HK-2 (cell line): ENCODE data around the gene NDUFAF3.

Source experiments
- DNase-seq: peaks from one replicate; pipeline ENCODE4 v3.0.0-alpha.2; 2018; ENCODE audit not compliant: unreplicated experiment

Gene NDUFAF3, protein sequence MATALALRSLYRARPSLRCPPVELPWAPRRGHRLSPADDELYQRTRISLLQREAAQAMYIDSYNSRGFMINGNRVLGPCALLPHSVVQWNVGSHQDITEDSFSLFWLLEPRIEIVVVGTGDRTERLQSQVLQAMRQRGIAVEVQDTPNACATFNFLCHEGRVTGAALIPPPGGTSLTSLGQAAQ

GRCh38 chr3:49021813-49022687, at the start of gene NDUFAF3:
Gene NDUFAF3 (plus strand): TSS chr3:49022121. CDS start chr3:49022145, 24 bp downstream.
- peak; percentile 90 for DNase-seq

GRCh38 chr3:48974076-48974864, 47.7 kb upstream of the NDUFAF3 start:
- DNase-seq, result no peak

- no peak for DNase-seq
Measured at GRCh38 chr3:48979451-48979850, 42.5 kb upstream of the NDUFAF3 start.

DNA sequence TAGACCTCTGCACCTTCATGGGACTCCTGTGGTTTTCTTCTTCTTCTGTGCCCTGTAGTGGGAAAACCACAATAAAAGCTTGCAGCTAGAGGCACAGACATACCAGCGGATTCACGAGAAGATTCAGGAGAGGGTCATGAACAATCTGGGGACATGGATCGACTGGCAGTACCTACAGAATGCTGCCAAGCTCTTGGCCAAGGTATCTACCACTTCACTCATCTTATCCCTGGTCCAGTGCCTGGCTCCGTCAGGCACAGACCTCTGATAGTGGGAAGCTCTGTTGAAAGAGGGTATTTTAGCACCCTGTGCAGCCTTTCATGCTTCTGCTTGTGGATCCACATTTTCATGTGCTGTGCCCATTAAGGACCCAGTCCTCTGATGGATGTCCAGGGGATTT, 41.6 kb upstream of the NDUFAF3 start:
- no peak for DNase-seq

DNA sequence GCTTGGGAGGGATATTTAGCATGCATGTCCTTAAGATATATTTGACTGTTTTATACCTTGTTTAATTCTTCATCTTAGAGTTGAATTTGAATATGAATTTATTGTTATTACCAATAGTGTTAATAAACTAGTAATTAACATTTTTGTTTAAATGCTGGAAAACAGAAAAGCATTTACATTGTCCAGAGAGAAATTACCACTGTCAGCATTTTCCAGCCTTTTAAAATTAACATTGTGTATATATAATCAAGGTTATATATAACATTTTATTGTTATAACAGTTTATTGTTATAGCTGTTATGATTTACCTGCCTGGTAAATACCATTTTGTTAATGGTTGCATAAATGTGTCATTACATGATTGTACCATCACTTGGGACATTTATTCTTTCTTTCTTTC, 39.9 kb upstream of the NDUFAF3 start:
- DNase-seq, result no peak

- DNase-seq, result no peak
Measured at GRCh38 chr3:48982686-48983085, 39.2 kb upstream of the NDUFAF3 start.

- no peak for DNase-seq
Measured at GRCh38 chr3:48983096-48983495, 38.8 kb upstream of the NDUFAF3 start.

- no peak for DNase-seq
Measured at GRCh38 chr3:48984663-48985062, 37.3 kb upstream of the NDUFAF3 start.

- DNase-seq, result no peak
Measured at GRCh38 chr3:48985831-48986376, 36.0 kb upstream of the NDUFAF3 start.

DNA sequence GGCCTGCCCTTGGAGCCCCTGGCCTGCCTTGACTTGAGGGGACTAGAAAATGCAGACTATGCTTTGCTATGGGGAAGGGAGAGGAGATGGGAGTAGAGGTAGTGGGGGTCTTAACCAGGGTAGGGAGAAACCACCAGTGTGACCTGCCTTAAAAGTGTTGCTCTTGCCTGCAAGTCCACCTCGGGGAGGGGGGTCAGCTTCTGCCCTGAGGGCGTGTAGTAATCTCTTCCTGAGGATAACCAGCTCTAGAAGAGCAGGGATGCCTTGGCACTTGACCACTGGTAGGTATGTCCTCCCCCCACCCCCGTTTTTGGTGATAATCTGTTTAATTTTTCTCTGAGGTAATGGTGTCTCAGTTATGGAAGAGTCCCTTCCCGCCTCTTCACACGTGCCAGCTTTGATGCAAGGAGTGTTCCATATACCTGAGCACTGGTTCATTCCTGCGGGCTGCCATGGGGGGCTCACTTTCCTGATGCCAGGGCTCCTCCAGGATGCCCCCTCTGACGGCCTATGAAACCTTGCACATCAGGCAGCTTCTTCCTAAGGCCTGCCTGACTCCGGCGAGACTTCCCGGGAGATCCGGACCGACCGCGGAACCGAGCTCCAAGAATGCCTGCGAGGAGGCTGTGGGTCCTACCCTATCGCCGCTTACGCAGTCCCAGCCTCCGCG, 32.7 kb upstream of the NDUFAF3 start:
- DNase-seq, result peak; percentile 22

GRCh38 chr3:48989796-48990635, 31.9 kb upstream of the NDUFAF3 start, which contains the start of gene P4HTM:
Gene P4HTM (plus strand): TSS chr3:48990241. CDS start chr3:48990257, 16 bp downstream.
- peak; percentile 87 for DNase-seq

DNA sequence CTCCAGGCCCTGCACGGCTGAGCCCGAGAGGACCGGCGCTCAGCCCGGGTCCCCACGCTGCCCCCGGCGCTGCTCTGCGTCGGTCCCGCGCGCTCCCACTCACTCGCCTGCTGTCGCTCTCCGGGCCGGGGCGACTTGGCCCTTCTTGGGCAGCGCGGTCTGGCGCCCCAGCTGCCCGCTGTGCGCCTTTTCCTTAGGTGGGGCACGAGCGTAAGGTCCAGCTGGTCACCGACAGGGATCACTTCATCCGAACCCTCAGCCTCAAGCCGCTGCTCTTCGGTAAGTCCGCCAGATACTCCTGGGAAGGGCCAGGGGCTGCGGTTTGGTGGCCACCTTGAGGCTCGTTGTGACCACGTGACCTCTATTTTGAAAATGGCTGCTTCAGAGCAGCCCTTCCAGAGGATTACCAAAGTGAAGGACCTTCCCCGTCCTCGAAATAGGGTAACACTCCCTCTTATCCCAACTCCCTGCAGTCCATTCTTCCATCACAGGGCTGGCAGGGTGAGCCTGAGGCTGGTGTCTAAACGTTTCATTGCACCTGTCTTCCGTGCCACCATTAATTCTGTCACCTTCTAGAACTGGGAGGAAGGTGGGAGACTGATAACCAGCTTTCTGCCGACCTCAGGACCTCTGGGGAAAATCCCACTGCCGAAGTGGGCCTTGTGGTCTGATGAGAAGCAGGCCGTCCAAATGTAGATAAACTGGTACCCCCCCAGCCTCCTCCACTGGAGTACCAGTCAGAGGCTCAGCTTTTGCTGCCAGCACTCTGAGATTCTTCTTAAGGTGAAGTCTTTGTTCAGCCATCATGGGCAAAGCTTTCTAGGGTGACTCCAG, 31.1 kb upstream of the NDUFAF3 start:
- peak; percentile 21 for DNase-seq

DNA sequence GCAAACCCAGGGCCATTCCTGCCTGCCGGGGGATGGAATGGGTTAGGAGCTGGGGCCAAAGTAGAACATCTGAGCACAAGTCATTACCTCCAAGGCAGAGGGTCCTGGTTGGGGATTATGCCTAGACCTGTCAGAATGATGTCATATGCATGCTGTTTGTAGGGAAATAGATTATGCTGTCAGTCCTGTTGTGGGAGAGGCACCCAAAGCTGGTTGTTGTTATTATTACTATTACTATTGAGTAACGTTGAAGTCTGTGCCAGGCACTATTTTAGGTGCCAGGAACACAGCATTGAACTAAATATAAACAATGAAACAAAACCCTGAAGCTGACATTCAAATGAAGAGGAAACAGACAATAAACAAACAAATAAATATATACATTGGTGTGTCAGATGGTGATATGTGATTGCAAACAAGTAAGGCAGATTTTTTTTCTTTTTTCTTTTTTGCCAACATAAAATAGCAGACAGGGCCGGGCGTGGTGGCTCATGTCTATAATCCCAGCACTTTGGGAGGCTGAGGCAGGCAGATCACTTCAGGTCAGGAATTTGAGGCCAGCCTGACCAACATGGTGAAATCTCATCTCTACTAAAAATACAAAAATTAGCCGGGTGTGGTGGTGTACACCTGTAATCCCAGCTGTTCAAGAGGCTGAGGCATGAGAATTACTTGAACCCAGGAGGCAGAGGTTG, 29.9 kb upstream of the NDUFAF3 start:
- DNase-seq, result no peak

GRCh38 chr3:48993834-48994233, 28.1 kb upstream of the NDUFAF3 start:
- DNase-seq, result no peak

DNA sequence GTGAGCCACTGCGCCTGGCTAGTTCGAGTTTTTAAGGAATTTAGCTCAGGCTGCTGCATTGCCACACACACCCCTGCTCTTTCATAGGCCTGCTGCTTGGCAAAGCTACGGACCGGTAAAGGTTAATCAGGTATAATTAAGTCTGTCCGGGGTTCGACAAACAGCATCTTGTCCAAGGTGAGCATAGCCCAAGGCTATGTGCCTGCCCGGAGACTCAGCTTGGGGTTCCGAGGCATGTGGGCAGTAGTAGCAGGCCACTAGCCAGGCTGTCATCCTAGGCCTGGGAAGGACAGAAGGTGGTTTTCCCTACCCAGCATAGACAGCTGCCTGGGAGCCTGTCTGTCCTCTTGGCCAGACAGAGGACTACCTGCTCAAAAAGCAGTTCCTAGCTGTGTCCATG, 25.3 kb upstream of the NDUFAF3 start:
- DNase-seq, result no peak

DNA sequence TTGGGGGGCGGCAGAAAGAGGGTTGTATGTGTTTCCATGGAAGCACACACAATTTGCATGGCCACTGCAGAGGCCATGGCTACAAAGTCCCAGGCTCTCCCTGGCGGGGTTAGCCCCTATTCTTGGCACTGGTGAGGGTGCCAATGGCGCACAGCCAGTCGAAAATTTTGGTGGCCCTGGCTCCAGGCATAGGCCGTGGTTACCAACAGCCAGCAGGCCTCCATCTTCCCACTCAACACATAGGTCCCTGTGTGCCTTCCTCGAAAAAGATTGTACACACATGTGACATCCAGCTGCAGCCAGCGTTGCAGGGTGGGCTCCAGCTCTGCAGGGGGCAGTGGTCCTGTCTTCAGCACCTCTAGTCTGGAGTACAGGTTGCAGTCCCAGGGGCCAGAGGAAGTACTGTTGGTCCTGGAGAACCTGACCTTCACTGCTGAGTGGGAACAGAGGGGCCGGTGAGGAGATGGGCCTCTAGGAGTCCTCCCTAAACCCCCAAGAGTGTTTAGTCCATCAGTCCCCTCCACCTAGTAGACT, 24.8 kb upstream of the NDUFAF3 start:
- no peak for DNase-seq

DNA sequence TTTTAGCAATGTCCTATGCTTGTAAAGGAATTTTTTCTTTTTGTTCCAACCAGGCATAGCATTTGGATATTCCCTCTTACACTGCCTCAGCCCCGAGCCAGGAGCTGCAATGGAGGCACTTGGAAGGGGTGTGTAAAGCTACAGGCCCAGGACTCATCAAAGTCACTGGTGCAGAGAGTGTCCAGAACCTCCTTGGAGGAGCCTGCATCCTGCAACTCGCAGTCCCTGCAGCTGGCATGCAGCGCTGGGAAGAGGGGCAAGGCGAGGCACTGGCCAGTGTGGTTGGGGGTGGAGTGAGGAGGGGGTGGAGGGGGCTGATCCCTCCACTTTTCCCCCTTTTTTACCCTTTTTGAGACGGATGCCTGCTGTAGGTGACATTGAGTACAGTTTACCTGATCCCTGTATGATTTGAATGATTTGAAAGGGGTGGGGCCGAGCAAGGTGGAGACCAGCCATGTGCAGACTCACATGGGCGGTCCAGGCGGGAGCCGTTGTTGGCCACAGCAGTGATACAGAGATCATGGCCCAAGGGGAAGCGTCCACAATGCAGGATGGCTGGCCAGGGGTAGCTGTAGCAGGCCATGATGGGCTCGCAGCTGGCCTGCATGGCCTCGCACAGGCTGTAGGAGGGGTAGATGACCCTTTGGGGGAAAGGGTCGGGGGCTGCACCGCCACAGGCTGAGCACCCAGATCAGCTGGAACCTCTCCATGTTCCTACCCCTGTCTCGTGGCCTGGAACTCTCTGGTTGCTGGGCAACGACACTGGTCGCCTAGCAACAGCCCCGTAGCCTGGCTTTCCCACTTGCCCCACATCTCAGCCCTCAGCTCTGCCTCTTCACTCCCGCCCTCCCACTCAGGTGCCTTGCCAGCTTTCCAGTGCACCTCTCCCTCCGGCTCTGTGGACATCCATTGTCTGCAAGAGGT, 23.9 kb upstream of the NDUFAF3 start:
- DNase-seq, result no peak
